Non-pigmented ciliary epithelial cell (primary cell): ENCODE measurements around the gene PSME3IP1.

Experiments
- DNase-seq: peaks from one replicate; pipeline ENCODE4 v3.0.0-alpha.2; 2010; ENCODE audit warnings: low read depth

The PSME3IP1 gene

GRCh38 chr16:57167538-57167937 is 18.3 kb downstream of the PSME3IP1 start:
- DNase-seq, result no peak

- DNase-seq, result peak; percentile 50
Measured at GRCh38 chr16:57166951-57167350, 18.9 kb downstream of the PSME3IP1 start.

GRCh38 chr16:57166451-57166850 is 19.4 kb downstream of the PSME3IP1 start:
- DNase-seq, result no peak

GRCh38 chr16:57165938-57166337 is 19.9 kb downstream of the PSME3IP1 start:
- no peak for DNase-seq

GRCh38 chr16:57165483-57165882 is 20.4 kb downstream of the PSME3IP1 start:
- no peak for DNase-seq

GRCh38 chr16:57163842-57164241 is 22.0 kb downstream of the PSME3IP1 start:
- DNase-seq, result no peak

GRCh38 chr16:57159447-57159846 is 26.4 kb downstream of the PSME3IP1 start:
- no peak for DNase-seq

- no peak for DNase-seq
Measured at GRCh38 chr16:57157533-57157932, 28.3 kb downstream of the PSME3IP1 start.

- no peak for DNase-seq
Measured at GRCh38 chr16:57156351-57156703, 29.5 kb downstream of the PSME3IP1 start.

- DNase-seq, result no peak
Measured at GRCh38 chr16:57155702-57156350, 30.0 kb downstream of the PSME3IP1 start.

- no peak for DNase-seq
Measured at GRCh38 chr16:57153841-57154240, 32.0 kb downstream of the PSME3IP1 start.

- no peak for DNase-seq
Measured at GRCh38 chr16:57152096-57153093, 33.4 kb downstream of the PSME3IP1 start.

- no peak for DNase-seq
Measured at GRCh38 chr16:57151369-57151768, 34.5 kb downstream of the PSME3IP1 start.

GRCh38 chr16:57150682-57151330 is 35.0 kb downstream of the PSME3IP1 start:
- DNase-seq, result no peak

GRCh38 chr16:57149391-57149790 is 36.4 kb downstream of the PSME3IP1 start:
- DNase-seq, result no peak

GRCh38 chr16:57148481-57148880 is 37.4 kb downstream of the PSME3IP1 start:
- no peak for DNase-seq

- DNase-seq, result no peak
Measured at GRCh38 chr16:57147381-57148221, 38.2 kb downstream of the PSME3IP1 start.

GRCh38 chr16:57146735-57147134 is 39.1 kb downstream of the PSME3IP1 start:
- DNase-seq, result no peak

- no peak for DNase-seq
Measured at GRCh38 chr16:57146040-57146647, 39.7 kb downstream of the PSME3IP1 start.

GRCh38 chr16:57145046-57146021 is 40.5 kb downstream of the PSME3IP1 start:
- no peak for DNase-seq
